Activated CD8-positive, alpha-beta memory T cell treated with anti-CD3 and anti-CD28 coated beads for 36 hours (primary cell): ENCODE data around the gene PRDM12. TPM values are rescaled to one million over a fixed set of nuclear protein-coding genes. Genes with fewer than 3 reads are reported as not detected.

ENCODE experiments used
- CTCF ChIA-PET: fragments of 350-600 bp; sonication (Branson Sonifier 250); formaldehyde crosslinking; loops from one replicate; lab custom pipeline; 2021; ENCODE audit warnings: antibody characterized with exemption; lab: Charles Lee
- POLR2A ChIA-PET: fragments of 350-600 bp; sonication (Branson Sonifier 250); formaldehyde crosslinking; loops from one replicate; lab custom pipeline; 2021; ENCODE audit warnings: antibody characterized with exemption; lab: Charles Lee
- total RNA-seq, 2 experiments: library from RNA; stranded (reverse); gene quantifications; one replicate each; pipeline ENCODE4 v1.2.3, GENCODE V29; 2021

Gene PRDM12
- under 1 TPM in 1 of 2 experiments, not detected in 1; 0.08 TPM for total RNA-seq

DNA sequence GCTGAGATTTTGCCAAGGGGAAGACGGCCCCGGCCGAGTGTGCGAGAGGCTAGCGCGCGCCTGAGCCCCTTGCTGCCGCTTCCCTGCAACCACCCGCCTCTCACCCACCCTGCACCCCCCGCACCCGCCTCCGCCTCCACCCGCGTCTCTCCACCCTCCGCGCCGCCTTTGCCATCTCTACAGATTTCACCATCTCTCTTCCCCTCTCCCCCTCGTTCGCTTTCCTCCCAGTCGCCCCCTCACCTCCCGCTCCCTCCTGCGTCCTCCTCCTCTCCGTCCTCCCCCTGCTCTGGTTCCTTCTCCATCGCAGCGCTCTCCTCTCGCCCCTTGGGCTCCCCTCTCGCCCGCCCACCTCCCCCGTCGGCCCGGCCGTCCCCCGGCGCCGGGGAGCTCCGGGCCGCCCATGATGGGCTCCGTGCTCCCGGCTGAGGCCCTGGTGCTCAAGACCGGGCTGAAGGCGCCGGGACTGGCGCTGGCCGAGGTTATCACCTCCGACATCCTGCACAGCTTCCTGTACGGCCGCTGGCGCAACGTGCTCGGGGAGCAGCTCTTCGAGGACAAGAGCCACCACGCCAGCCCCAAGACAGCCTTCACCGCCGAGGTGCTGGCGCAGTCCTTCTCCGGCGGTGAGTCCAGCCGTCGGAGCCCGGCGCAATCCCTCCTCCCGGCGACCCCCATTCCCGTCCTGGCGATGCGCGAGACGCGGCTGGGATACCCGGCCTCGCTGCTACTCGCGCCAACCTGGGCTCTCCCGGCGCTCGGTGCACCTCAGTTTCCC, at the start of gene PRDM12:
PRDM12 (plus strand) TSS at position 344 of the 778 bp plus-strand sequence; CDS start at position 404, 60 bp downstream.
- POLR2A ChIA-PET, result interaction anchor here (0.5 kb wide), 1 partner anchor 616 kb away, joined by 3 read pairs; no protein-coding TSS in a partner anchor
- CTCF ChIA-PET, result no interaction called here

DNA sequence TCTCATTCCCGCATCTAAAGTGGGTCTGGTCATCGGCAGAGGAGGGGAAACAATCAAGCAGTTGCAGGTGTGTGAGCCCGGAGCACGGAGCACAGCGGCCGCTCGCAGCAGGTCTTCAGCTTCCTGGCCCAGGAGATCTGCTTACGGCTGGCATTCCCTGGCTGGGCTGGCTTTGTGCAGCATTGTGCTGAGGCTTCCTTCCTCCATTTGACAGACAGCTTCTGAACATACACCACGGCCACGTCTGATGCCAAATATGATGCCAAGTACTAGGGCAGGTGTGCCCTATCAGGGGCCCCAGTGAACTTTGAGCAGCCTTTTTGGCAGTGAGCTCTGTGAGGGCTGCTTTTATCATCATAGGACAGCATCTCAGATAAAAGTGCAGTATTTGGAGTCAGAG, 47.9 kb upstream of the PRDM12 start:
- ChIA-PET CTCF (no interaction called here), POLR2A (no interaction called here)

DNA sequence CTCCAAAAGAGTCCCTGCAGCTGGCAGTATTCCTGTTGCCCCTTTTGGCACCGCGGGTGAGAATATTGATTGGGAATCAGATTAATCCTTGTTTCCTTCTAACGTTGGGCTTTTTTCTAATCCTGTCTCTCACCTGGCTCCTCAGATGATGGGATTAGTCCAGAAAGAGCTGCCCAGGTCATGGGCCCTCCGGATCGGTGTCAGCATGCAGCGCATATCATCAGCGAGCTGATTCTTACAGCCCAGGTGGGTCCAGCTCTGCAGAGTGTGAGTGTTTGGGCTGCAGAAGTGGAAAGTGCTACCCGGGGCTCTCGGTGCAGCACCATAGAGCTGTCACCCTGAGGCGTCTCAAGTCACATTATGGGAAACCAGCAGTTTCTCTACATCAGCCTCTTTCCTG, 40.9 kb upstream of the PRDM12 start:
- ChIA-PET CTCF (no interaction called here), POLR2A (no interaction called here)

DNA sequence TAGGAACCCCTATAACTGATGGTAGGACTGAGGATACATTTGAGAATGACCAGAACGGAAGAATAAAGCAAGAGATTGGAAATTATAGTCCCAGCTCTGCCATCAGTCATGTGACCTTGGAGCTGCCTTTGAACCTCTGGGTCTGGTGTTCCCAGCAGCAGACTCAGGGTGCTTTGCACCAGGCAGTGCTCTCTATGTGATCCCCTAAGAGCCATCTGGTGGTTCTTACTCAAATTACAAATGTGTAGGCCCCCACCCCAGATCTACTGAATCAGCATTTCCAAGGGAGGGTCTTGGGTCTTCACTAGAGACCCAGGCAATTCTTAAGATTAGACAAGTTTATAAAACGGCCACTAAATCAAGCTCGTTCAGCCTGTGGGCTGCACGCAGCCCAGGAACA, 40.2 kb upstream of the PRDM12 start:
- ChIA-PET CTCF (no interaction called here), POLR2A (no interaction called here)

- POLR2A ChIA-PET, result no interaction called here
- CTCF ChIA-PET, result no interaction called here
These were observed 38.0 kb upstream of the PRDM12 start for GRCh38 chr9:130626249-130626996.

GRCh38 chr9:130627051-130627450, 37.3 kb upstream of the PRDM12 start:
- ChIA-PET POLR2A (interaction anchor here (0.6 kb wide), 1 partner anchor 133 kb away, joined by 7 read pairs; no protein-coding TSS in a partner anchor), CTCF (no interaction called here)

- CTCF ChIA-PET, result no interaction called here
- POLR2A ChIA-PET, result interaction anchor here (0.6 kb wide), 1 partner anchor 132 kb away, joined by 7 read pairs; no protein-coding TSS in a partner anchor
These were observed 36.2 kb upstream of the PRDM12 start for GRCh38 chr9:130627896-130628792.

- CTCF ChIA-PET, result no interaction called here
These were observed 34.8 kb upstream of the PRDM12 start for GRCh38 chr9:130629443-130630070.

DNA sequence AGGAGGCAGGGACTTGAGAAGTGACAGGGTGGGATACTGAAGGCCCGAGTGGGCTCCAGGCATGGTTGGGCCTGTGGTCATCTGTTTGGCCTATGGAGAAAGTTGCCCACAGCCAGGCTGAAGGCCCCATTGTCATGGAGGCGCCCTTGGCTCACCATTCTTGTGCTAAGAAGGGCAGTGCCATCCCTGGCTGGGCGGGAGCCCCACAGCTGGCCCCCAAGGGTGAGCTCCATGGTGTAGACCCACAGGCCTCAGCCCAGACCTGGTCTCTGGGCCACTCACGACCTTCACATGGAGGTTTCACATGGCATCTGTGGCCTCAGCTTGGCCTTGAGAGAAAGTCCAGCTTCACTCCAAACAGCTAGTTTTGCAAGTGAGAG, 34.3 kb upstream of the PRDM12 start:
- ChIA-PET CTCF (no interaction called here), POLR2A (no interaction called here)

More at GRCh38 chr9:130629443-130630070, 34.8 kb upstream of the PRDM12 start:
- POLR2A ChIA-PET, result no interaction called here

GRCh38 chr9:130630506-130631330, 33.7 kb upstream of the PRDM12 start:
- ChIA-PET CTCF (no interaction called here), POLR2A (no interaction called here)

DNA sequence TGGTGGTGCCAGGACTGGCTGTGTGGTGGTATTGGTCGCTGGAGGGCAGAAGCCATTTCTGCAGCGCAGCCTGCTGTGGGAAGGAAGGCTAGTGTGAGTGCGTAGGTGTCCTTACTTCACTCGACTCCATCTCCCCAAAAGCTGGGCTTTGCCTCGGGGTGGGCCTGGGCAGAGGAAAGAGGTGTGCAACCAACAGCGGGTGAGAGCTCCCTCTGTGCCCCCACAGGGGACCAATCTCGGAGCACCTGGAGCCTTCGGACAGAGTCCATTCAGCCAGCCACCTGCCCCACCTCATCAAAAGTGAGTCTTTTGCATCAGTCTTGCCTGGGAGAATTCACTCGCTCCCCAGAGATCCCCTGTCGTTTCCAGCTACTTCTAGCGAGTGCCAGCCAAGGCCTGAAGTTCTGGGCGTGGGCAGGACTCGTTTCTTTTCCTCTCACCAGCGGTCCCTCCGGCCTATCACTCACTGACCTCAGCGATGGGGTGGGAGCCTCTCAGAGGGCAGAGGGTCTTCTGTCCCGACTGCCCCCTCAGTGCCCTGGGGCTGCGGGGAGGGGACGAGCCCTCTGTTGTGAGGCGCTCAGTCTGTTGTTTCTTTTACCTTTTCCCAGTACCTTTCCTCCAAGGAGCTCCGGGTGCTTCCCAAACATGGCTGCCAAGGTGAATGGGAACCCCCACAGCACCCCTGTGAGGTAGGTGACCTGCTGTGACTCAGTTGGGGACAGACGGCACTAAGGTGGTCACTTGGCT, 32.9 kb upstream of the PRDM12 start:
- POLR2A ChIA-PET, result no interaction called here
- CTCF ChIA-PET, result no interaction called here

DNA sequence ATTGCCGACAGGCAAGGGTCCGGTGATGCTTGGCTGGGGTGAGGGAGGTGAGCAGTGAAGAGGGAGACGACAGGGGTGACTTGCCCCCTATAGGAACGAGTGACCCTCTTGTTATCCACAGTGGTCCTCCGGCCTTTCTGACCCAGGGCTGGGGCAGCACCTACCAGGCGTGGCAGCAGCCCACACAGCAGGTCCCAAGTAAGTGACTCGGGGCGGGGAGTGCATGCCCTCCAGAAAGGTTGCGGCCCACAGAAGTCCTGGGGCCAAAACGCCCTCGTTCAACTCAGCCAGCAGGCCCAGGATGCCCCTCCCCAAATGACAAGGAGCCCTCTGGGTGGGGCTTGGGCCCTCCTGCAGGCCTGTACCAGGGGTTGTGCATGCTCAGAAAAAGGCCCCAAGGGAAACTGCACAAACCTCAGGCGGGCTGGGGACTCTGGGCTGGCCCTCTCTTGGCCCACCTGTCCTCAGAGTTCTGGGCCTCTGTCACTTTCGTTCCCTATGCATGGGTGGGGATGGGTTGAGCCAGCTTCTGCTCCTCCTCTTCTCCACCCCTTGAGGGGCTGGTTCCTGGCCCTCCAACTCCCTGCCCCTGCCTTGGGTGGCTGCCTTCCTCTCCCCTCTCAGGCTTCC, 32.2 kb upstream of the PRDM12 start:
- CTCF ChIA-PET, result no interaction called here
- POLR2A ChIA-PET, result no interaction called here

- ChIA-PET CTCF (no interaction called here), POLR2A (no interaction called here)
These were observed 31.6 kb upstream of the PRDM12 start for GRCh38 chr9:130632841-130633240.

DNA sequence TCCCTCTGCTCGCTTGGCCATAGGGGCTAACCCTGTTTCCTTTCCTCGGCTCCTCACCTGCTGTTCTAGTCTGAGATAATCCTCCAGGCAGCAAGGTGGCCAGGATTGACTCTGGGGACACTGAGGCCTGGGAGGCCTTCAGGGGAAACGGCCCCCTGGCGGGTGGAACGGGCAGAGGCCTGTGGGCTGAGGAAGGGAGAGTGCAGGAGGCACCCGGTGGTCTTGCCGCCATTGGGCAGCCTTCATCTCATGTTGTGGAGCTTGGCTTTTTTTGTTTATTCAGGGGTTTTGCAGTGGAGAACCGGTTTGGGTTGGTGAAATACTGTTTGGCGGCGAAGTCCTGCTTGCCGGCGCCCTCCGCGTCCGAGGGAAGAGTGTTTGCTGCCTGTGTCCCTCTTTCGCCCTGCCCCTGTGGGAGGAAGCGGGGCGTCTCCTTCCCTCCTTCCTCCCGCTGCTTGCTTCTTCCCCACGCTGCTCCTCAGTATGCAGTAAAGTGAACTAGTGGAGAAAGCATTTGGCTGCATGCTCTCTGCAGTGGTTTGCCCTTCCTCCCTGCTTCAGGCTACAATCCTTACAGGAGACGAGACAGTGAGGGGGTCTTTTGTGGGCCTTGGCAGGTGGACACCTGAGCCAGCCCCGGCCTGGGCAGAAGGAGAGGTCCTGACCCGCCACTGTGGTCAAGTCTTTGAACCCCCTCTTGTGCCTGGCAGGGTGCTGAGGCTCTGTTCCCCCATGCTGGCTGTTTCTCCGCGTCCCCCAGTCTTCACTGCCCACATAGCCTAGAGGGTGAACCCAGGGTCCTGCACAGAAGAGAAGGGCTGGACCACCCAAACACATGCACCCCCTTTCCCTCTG, 30.8 kb upstream of the PRDM12 start:
- POLR2A ChIA-PET, result no interaction called here
- CTCF ChIA-PET, result no interaction called here

DNA sequence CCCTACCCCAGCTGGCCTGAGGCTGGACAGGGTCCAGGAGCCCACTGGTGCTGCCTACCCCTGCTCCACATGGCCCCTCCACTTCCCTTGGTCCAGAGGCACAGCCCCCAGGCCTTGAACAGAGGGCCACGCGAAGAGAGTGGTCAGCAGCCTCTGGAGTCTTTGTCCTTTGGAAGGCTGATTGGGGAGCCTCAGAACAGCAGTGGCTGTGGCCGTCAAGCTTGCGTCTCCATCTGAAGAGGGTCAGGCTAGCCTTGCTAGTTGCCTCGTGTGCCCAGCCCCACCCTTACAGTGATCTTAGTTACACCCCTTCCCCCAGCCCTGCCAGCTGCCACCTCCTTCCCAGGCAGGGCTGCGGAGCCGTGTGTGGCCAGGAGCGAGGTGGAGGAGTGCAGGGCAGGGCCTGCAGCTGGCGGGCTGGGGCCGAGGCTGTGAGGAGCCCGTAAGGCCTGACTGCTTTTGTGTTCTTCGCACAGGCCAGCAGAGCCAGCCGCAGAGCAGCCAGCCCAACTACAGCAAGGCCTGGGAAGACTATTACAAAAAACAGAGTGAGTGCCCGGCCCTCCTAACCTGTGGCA, 30.1 kb upstream of the PRDM12 start:
- ChIA-PET POLR2A (no interaction called here), CTCF (no interaction called here)

DNA sequence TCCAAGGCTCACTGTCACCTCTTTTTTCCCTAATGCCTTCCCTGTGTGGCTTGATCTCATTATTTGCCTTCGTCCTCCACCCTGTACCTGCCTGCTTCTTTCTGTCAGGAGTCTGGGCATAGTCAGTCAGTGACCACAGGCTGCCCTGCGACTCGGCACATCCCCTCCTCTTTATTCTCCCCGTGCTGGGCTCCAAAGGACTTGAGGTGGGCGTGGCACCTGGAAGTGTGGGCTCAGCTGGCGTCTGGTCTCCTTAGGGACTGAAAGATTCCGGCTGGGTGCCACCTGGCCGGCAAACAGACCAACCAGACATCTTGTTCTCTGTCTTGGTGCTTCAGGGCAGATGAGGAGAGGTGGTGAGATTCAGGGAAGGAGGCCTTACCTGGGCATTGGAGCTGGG, 29.6 kb upstream of the PRDM12 start:
- CTCF ChIA-PET, result no interaction called here
- POLR2A ChIA-PET, result no interaction called here
